HepG2 (cell line): ENCODE results near the gene MTFR1L. TPM values are rescaled to one million over a fixed set of nuclear protein-coding genes. Genes with fewer than 3 reads are reported as not detected.

Source experiments
- CENPBD1 ChIP-seq: sonication (generic); formaldehyde crosslinking; IDR thresholded peaks from 2 replicates; pipeline ENCODE4 v1.8.0; 2022; ENCODE audit warnings: missing genetic modification reagents, low read depth, mild to moderate bottlenecking, borderline replicate concordance
- FOXK2 ChIP-seq: fragments of 450-650 bp; IDR thresholded peaks from 2 replicates; pipeline ENCODE4 v1.6.1; 2016
- KDM4B ChIP-seq: sonication (generic); formaldehyde crosslinking; IDR thresholded peaks from 2 replicates; pipeline ENCODE4 v1.4.0; 2020; ENCODE audit warnings: missing genetic modification reagents
- MLXIP ChIP-seq: sonication (generic); formaldehyde crosslinking; IDR thresholded peaks from 2 replicates; pipeline ENCODE4 v1.9.0; 2021; ENCODE audit warnings: missing genetic modification reagents, borderline replicate concordance
- RBM39 ChIP-seq: fragments of 200-400 bp; formaldehyde crosslinking; IDR thresholded peaks from one replicate; pipeline ENCODE4 v1.6.1; 2018; ENCODE audit warnings: antibody characterized with exemption, mild to moderate bottlenecking, low read depth, low read length; ENCODE audit not compliant: poor library complexity, severe bottlenecking
- REXO4 ChIP-seq: sonication (generic); formaldehyde crosslinking; IDR thresholded peaks from 2 replicates; pipeline ENCODE4 v1.8.0; 2022; ENCODE audit warnings: missing genetic modification reagents, mild to moderate bottlenecking, borderline replicate concordance
- RNF2 ChIP-seq: fragments of 450-650 bp; conservative IDR thresholded peaks from 2 replicates; pipeline ENCODE4 v1.6.1; 2016; ENCODE audit warnings: low read depth
- SALL1 ChIP-seq: sonication (generic); formaldehyde crosslinking; IDR thresholded peaks from 2 replicates; pipeline ENCODE4 v1.8.0; 2022; ENCODE audit warnings: mild to moderate bottlenecking, missing genetic modification reagents
- SCMH1 ChIP-seq: sonication (generic); formaldehyde crosslinking; IDR thresholded peaks from 2 replicates; pipeline ENCODE4 v1.9.0; 2021; ENCODE audit warnings: missing genetic modification reagents, mild to moderate bottlenecking, borderline replicate concordance
- SP140L ChIP-seq: sonication (generic); formaldehyde crosslinking; IDR thresholded peaks from 2 replicates; pipeline ENCODE4 v1.4.0; 2020; ENCODE audit warnings: missing genetic modification reagents, borderline replicate concordance
- SP2 ChIP-seq: sonication (generic); formaldehyde crosslinking; IDR thresholded peaks from 2 replicates; pipeline ENCODE4 v1.5.1; 2020; ENCODE audit warnings: mild to moderate bottlenecking, missing genetic modification reagents
- THAP9 ChIP-seq: sonication (generic); formaldehyde crosslinking; IDR thresholded peaks from 2 replicates; pipeline ENCODE4; 2020; ENCODE audit warnings: missing genetic modification reagents, mild to moderate bottlenecking, borderline replicate concordance
- ZBTB46 ChIP-seq: sonication (generic); formaldehyde crosslinking; IDR thresholded peaks from 2 replicates; pipeline ENCODE4 v1.4.0; 2020; ENCODE audit warnings: mild to moderate bottlenecking, missing genetic modification reagents, borderline replicate concordance
- ZFP36L2 ChIP-seq: sonication (generic); formaldehyde crosslinking; IDR thresholded peaks from 2 replicates; pipeline ENCODE4 v1.4.0; 2020; ENCODE audit warnings: missing genetic modification reagents
- ZIK1 ChIP-seq: sonication (generic); formaldehyde crosslinking; IDR thresholded peaks from 2 replicates; pipeline ENCODE4 v1.5.0; 2020; ENCODE audit warnings: mild to moderate bottlenecking, low read depth, missing genetic modification reagents, borderline replicate concordance
- ZKSCAN1 ChIP-seq: fragments of 150-350 bp; IDR thresholded peaks from 2 replicates; pipeline ENCODE4 v1.6.1; 2014; ENCODE audit warnings: low read length
- ZNF207 ChIP-seq: fragments of 450-650 bp; IDR thresholded peaks from 2 replicates; pipeline ENCODE4 v1.6.1; 2016; ENCODE audit warnings: antibody characterized with exemption, borderline replicate concordance
- ZNF276 ChIP-seq: sonication (generic); formaldehyde crosslinking; IDR thresholded peaks from 2 replicates; pipeline ENCODE4 v1.4.0; 2020; ENCODE audit warnings: mild to moderate bottlenecking, low read depth, missing genetic modification reagents
- ZNF546 ChIP-seq: sonication (generic); formaldehyde crosslinking; conservative IDR thresholded peaks from 2 replicates; pipeline ENCODE4 v1.8.1; 2023; ENCODE audit warnings: mild to moderate bottlenecking, missing genetic modification reagents
- polyA plus RNA-seq, 8 experiments: library from polyadenylated mRNA; depleted of rRNA in 3 of 8; stranded (reverse) in 7 of 8; unstranded in 1 of 8; fragments of >200 nt; fragmentation: Illumina TruSeq in 4 of 8; extraction: Trizol in 4 of 8; gene quantifications; 2 replicates each; pipeline versions ENCODE4 v1.2.1 to v1.2.3, GENCODE V29; 2011 to 2016; ENCODE audit warnings: low read depth in 4 of 8, missing spikeins in 1 of 8, mixed read lengths in 1 of 8; ENCODE audit not compliant: insufficient read depth in 1 of 8
- total RNA-seq, 5 experiments: library from RNA; depleted of rRNA; stranded (reverse); fragments of >200 nt; fragmentation: Illumina TruSeq; extraction: Trizol; gene quantifications; 2 replicates each; pipeline ENCODE4 v1.2.3, GENCODE V29; 2016; ENCODE audit warnings: low read depth in 1 of 5

The MTFR1L gene
- total and polyA plus RNA-seq, 2 of the 13 experiments (the other 11 are each of a cell fraction or from before 2014, with no cell fraction given) = 38.0 to 55.7 TPM

GRCh38 chr1:25861316-25862286 is 41.8 kb downstream of the MTFR1L start (continued):
- TF ChIP-seq CENPBD1 (CRISPR knock-in tag) = no peak
- TF ChIP-seq SP2 (CRISPR knock-in tag) = no peak
- no peak for TF ChIP-seq THAP9
- no peak for TF ChIP-seq ZBTB46 (CRISPR knock-in tag)
- no peak for TF ChIP-seq RBM39
- no peak for TF ChIP-seq ZNF546
- no peak for TF ChIP-seq ZFP36L2 (CRISPR knock-in tag)
- TF ChIP-seq MLXIP (CRISPR knock-in tag) = no peak
- no peak for TF ChIP-seq FOXK2
- no peak for TF ChIP-seq ZNF207
- TF ChIP-seq REXO4 (CRISPR knock-in tag) = no peak
- 0 out of 2 replicates have a peak, but pooled peaks have one; percentile 45 for TF ChIP-seq SP140L (CRISPR knock-in tag)
- TF ChIP-seq KDM4B (CRISPR knock-in tag) = no peak
- no peak for TF ChIP-seq ZKSCAN1
- TF ChIP-seq SALL1 = peak; percentile 68
- no peak for TF ChIP-seq SCMH1 (CRISPR knock-in tag)
- no peak for TF ChIP-seq ZIK1 (CRISPR knock-in tag)
- no peak for TF ChIP-seq RNF2
- TF ChIP-seq ZNF276 (CRISPR knock-in tag) = no peak
